GM12874 (cell line): ENCODE data around the gene ATXN7L1.

Source experiments
- TF ChIP-seq, protein P1 (sequence below): IDR thresholded peaks from 2 replicates; pipeline ENCODE4 v1.5.1; 2011; ENCODE audit warnings: low read depth, mild to moderate bottlenecking, control low read depth, low read length, moderate library complexity; ENCODE audit not compliant: insufficient read depth

ATXN7L1 gene

DNA sequence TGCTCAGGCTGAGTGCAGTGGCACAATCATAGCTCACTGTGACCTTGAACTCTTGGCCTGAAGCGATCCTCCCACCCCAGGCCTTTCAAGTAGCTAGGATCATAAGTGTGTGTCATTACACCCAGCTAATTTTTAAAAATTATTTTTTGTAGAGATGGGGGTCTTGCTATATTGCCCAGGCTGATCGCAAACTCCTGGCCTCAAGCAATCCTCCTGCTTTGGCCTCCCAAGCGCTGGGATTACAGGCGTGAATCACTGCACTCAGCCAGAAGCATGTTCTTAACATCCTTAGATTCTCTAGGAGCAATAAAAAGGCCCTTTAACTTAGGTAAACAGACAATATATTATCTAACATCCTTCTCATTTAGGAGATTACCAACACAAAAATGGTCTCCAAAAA, 256.8 kb downstream of the ATXN7L1 start:
- TF ChIP-seq, protein P1, sequence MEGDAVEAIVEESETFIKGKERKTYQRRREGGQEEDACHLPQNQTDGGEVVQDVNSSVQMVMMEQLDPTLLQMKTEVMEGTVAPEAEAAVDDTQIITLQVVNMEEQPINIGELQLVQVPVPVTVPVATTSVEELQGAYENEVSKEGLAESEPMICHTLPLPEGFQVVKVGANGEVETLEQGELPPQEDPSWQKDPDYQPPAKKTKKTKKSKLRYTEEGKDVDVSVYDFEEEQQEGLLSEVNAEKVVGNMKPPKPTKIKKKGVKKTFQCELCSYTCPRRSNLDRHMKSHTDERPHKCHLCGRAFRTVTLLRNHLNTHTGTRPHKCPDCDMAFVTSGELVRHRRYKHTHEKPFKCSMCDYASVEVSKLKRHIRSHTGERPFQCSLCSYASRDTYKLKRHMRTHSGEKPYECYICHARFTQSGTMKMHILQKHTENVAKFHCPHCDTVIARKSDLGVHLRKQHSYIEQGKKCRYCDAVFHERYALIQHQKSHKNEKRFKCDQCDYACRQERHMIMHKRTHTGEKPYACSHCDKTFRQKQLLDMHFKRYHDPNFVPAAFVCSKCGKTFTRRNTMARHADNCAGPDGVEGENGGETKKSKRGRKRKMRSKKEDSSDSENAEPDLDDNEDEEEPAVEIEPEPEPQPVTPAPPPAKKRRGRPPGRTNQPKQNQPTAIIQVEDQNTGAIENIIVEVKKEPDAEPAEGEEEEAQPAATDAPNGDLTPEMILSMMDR, result no peak

GRCh38 chr7:105618016-105618296, 258.4 kb downstream of the ATXN7L1 start:
- TF ChIP-seq, protein P1, result no peak

DNA sequence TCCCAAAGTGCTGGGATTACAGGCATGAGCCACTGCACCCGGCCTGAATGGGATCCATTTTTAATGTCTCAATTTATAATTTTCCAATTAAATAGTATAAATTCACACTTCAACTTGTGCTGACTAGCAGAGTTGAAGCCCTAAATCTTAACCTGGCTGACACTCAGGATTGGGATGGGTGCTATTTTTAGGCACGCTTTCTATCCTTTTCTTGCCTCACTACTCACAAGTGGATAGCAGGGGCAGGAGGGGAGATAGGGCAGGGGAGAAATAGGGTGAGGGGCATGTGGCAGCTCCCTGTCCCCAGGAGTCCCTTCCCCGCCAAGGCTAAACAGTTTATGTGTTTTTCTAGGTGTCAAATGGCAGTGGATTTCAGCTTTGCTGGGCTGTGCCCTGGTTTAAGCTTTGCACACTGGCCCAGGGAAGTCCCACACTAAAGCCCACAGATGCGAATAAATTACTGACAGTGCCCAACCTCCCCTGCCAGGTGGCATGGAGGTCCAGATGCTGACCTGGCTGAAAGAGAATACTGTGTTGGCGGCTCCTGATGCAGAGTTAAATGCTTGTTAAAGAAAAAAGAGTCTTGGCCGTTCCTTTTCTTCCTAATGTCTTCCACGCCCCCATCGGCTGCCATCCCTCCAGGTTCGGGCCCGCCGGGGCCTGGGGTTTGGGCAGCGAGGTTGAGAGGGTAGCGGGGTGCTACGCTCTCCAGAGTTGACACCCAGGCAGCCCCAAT, 259.0 kb downstream of the ATXN7L1 start:
- TF ChIP-seq, protein P1, result no peak

GRCh38 chr7:105614341-105614840, 262.0 kb downstream of the ATXN7L1 start:
- TF ChIP-seq, protein P1, result no peak

GRCh38 chr7:105613611-105614330, 262.6 kb downstream of the ATXN7L1 start:
- TF ChIP-seq, protein P1, result no peak

DNA sequence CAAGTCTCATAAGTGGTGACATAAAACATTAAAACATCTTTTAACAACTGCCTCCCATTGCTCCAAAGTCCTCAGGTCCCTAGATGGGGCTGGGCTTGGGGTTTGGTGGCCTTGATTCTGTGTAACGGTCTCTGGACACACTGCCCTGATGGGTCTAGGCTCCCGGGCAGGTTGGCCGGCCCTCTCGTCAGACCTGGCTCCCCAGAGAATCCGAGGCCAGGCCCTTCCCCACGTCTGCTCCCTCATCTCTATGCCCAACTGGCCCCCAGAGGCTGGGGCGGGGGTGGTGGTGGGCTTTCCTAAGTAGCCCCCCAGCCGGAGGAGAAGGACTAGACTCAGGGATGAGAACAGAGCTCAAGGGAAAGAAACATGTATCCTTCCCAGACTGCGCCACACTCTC, 263.6 kb downstream of the ATXN7L1 start:
- TF ChIP-seq, protein P1, result no peak

DNA sequence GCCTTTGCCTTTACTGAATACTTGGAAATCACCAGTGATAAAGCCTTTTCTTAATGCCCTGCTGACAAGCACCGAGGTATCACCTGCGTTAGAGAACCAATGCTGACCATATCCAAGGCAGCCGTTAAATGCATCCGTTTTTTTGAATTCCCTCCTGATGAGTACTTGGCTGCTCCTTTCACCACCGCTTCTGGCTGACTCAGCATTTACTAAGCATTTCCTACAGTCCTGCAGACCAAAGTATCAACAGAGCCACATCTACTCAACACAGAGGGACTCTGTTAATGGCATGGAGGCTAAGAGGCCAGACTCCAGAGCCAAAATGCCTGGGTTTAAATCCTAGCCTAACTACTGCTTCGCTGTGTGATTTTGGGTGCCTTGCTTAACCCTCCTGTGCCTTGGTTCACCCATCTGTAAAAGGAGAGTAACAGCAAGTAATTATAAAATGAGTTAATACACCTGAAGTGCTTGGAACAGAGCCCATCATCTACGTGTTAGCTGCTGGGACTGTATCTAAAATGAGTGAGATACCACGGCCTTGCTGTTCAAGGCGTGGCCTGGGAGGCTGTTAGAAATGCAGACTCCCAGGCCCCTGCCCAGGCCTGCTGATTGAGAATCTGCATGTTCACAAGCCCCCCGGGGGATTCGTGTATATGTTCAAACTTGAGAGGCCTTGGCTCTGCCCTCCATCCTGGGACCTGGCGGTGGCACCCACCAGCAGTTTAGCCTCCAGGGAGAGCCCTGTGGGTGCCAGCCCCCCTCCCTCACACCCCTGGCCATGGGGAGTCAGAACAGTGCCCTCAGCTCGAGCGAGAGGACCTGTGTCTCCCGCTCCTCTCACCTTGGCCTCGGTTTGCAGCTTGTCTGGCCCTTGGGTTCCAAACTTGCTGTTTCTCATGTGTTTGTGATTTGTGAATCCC, 264.3 kb downstream of the ATXN7L1 start:
- TF ChIP-seq, protein P1, result no peak
